ENCODE measurements around the gene STK32C.
A peak's percentile ranks its signal among the peaks of the same experiment; 100 is the strongest.

Gene STK32C

GRCh38 chr10:132232023-132232951 is 75.5 kb downstream of the STK32C start:
- no peak for DNase-seq (ENCODE audit: low read depth)
- no peak overlapping the region for H3K4me3 ChIP-seq (ENCODE audit: low read length)
- TF ChIP-seq, protein P1, sequence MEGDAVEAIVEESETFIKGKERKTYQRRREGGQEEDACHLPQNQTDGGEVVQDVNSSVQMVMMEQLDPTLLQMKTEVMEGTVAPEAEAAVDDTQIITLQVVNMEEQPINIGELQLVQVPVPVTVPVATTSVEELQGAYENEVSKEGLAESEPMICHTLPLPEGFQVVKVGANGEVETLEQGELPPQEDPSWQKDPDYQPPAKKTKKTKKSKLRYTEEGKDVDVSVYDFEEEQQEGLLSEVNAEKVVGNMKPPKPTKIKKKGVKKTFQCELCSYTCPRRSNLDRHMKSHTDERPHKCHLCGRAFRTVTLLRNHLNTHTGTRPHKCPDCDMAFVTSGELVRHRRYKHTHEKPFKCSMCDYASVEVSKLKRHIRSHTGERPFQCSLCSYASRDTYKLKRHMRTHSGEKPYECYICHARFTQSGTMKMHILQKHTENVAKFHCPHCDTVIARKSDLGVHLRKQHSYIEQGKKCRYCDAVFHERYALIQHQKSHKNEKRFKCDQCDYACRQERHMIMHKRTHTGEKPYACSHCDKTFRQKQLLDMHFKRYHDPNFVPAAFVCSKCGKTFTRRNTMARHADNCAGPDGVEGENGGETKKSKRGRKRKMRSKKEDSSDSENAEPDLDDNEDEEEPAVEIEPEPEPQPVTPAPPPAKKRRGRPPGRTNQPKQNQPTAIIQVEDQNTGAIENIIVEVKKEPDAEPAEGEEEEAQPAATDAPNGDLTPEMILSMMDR (conservative IDR thresholded peaks at IDR 0.05; ENCODE audit: low read depth, low read length), result no peak

- no peak overlapping the region for H3K4me3 ChIP-seq (ENCODE audit: low read length)
- no peak for DNase-seq (ENCODE audit: low read depth)
- TF ChIP-seq, protein P1 (conservative IDR thresholded peaks at IDR 0.05; ENCODE audit: low read depth, low read length), result no peak
These were observed 76.1 kb downstream of the STK32C start for GRCh38 chr10:132231656-132232022.

DNA sequence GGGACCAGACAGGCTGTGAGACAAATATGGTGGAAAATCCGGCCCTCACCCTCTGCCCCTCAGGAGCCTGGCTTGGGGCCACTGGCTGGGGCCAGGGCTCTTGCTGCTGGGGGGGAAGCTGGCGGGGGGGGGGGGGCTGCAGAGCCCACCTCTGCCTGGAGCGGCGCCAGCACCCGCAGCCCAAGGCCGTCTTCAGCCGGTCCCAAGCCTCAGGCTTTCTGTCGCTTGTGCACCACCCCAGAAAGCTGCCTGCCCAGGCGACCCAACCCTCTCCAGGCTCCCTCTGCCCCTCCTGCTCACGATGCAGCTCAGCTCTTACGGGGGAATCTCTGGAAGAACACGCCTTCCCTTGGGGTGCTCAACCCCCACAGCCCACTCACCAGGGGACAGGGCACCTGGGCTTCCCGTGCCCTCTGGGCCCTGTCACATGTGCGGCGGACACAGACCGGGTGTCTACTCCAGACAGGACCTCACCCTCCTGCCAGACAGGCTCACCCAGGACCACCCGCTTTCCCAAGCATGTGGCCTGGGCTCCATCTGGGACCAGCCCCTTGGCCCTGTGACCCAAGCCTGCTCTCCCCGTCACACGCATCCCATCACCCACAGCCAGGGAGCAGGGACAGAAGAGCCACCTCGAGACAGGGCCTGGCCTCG is 77.1 kb downstream of the STK32C start:
- no peak overlapping the region for H3K4me3 ChIP-seq (ENCODE audit: low read length)
- TF ChIP-seq, protein P1 (conservative IDR thresholded peaks at IDR 0.05; ENCODE audit: low read depth, low read length), result no peak
- DNase-seq (ENCODE audit: low read depth), result no peak

- TF ChIP-seq, protein P1 (conservative IDR thresholded peaks at IDR 0.05; ENCODE audit: low read depth, low read length), result no peak
- H3K4me3 ChIP-seq (ENCODE audit: low read length), result peak overlapping the region; percentile 27
- no peak for DNase-seq (ENCODE audit: low read depth)
These were observed 77.8 kb downstream of the STK32C start for GRCh38 chr10:132229834-132230556.

DNA sequence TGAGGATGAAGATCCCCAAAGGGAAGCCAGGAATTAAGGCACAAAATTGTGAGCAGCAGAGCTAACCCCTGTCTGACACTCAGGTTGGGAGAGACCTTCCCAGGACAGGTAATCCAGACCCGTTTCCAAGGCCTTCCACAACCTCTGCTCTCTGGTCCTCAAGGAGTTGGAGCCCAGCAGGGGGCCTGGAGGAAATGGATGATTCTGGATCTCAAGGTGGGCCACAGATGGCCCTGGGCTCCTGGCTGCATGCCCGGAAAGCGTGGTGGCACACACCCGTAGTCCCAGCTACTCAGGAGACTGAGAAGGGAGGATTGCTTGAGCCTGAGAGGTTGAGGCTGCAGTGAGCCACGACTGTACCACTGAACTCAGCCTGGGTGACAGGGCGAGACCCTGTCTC is 78.7 kb downstream of the STK32C start:
- no peak overlapping the region for H3K4me3 ChIP-seq (ENCODE audit: low read length)
- TF ChIP-seq, protein P1 (conservative IDR thresholded peaks at IDR 0.05; ENCODE audit: low read depth, low read length), result no peak
- DNase-seq (ENCODE audit: low read depth), result no peak

DNA sequence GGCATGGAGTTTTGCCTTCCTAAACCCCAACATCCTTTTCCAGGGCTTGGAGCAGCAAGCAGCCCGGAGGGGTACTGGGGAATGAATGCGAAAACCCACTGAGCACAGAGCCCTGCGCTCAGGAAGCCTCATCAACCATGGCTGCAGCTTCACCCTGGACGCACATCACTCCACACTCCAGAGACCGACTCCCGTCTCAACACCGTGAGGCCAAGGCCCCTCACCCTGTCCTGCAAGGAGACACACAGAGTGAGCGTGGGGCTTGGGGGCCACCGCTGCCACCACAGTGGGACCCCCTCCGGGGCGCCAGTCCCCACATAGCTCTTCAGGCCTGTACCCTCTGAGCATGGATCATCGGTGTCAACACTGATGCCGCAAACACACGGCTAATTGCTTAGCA is 79.1 kb downstream of the STK32C start:
- no peak overlapping the region for H3K4me3 ChIP-seq (ENCODE audit: low read length)
- DNase-seq (ENCODE audit: low read depth), result no peak
- TF ChIP-seq, protein P1 (conservative IDR thresholded peaks at IDR 0.05; ENCODE audit: low read depth, low read length), result no peak

Data from retinal pigment epithelial cell (primary cell).